Heart right ventricle (tissue), 16 donors: ENCODE data around the gene SNIP1. TPM values are rescaled to one million over a fixed set of nuclear protein-coding genes. Genes with fewer than 3 reads are reported as not detected.

ENCODE experiments used
- ATAC-seq, 8 donors: fragments of 200-7000 bp; cut with Tn5 transposase; one replicate each; pipeline ENCODE4 v1.9.1; 2020; ENCODE audit warnings: mild to moderate bottlenecking in 8 of 8, moderate library complexity in 8 of 8, moderate number of reproducible peaks in 1 of 8
- DNase-seq, 2 donors: peaks; one replicate each; pipeline ENCODE4 v3.0.0-alpha.2; 2020
- H3K27ac ChIP-seq, 10 donors: fragments of 200-600 bp; sonication (generic) in 2 of 10; one replicate each; pipeline versions ENCODE4 v1.5.0 to v1.8.0; 2020 to 2022; ENCODE audit warnings: mild to moderate bottlenecking in 3 of 10
- H3K27me3 ChIP-seq, 7 donors: fragments of 200-600 bp; one replicate each; pipeline ENCODE4 v1.8.0; 2021 to 2022; ENCODE audit warnings: mild to moderate bottlenecking in 2 of 7
- H3K36me3 ChIP-seq, 9 donors: fragments of 200-600 bp; sonication (generic) in 1 of 9; one replicate each; pipeline versions ENCODE4 v1.5.0 to v1.8.0; 2020 to 2022; ENCODE audit warnings: mild to moderate bottlenecking in 2 of 9
- H3K4me1 ChIP-seq, 9 donors: fragments of 200-600 bp; sonication (generic) in 1 of 9; one replicate each; pipeline versions ENCODE4 v1.5.0 to v1.8.0; 2020 to 2022; ENCODE audit warnings: mild to moderate bottlenecking in 4 of 9
- H3K4me3 ChIP-seq, 10 donors: fragments of 200-600 bp; sonication (generic) in 2 of 10; one replicate each; pipeline versions ENCODE4 v1.5.0 to v1.8.0; 2020 to 2022; ENCODE audit warnings: mild to moderate bottlenecking in 7 of 10, moderate library complexity in 2 of 10
- H3K9me3 ChIP-seq, 11 donors: fragments of 200-600 bp in 10 of 11; sonication (generic) in 2 of 11; one replicate each; pipeline versions ENCODE4 v1.5.0 to v1.8.0; 2013 to 2022; ENCODE audit warnings: mild to moderate bottlenecking in 2 of 11, control low read depth in 1 of 11, moderate library complexity in 1 of 11
- WGBS, 2 donors: extraction: QIAGEN DNeasy Blood & Tissue Kit; methylation state at CpG; one replicate each; pipeline ENCODE4 v1.1.7; 2013; ENCODE audit warnings: inconsistent platforms in 1 of 2; 5-methylcytosine and 5-hydroxymethylcytosine counted together
- intact Hi-C, 10 donors: fragments of 100-400 bp; cut with DNase I; formaldehyde crosslinking; loops; one replicate each; pipeline versions ENCODE4 v1.11.1 to v1.14.2; 2022
- polyA plus RNA-seq, 2 donors: library from polyadenylated mRNA; stranded (reverse); fragments of 200-250 nt; gene quantifications; one replicate each; pipeline ENCODE4 v1.2.3, GENCODE V29; 2013
- total RNA-seq, 10 donors: library from RNA; stranded (reverse); fragmentation: NEBNext Ultra II Directional in 3 of 10; extraction: Animal tissue kit (Norgen Biotek cat#: 25700) in 3 of 10; gene quantifications; one replicate each; pipeline versions ENCODE4 v1.2.1 to v1.2.4, GENCODE V29; 2021 to 2023
- TF ChIP-seq, protein P1 (sequence below), 9 donors: fragments of 200-600 bp; sonication (generic) in 2 of 9; IDR thresholded peaks; one replicate each; pipeline versions ENCODE4 v1.5.0 to v1.8.0; 2021 to 2022; ENCODE audit warnings: antibody characterized with exemption in 9 of 9, mild to moderate bottlenecking in 5 of 9, moderate library complexity in 1 of 9
- donor health status: Arrhythmogenic right ventricular cardiomyopathy.
- donor health status: ischemic (EF 13 %, LVEDD 7.1; RV severe dilation, severe dysfunction).
- donor health status: healthy with polysubstance abuse.
- donor health status: DM: no; HTN: yes; CAD: no.
- donor health status: DM: no; HTN: no; CAD: no.
- donor health status: ischemic (EF 25% LVEDD 6.9; RV normal size, moderate dysfunction).
- donor health status: ischemic (EF 25% LVEDD 5.7; RV mildly dilated, moderate dysfunction).
- donor health status: healthy.
- donor health status: DM: yes; HTN: yes; CAD: no.
- donor health status: Ischemic cardiomyopathy.
- donor health status: ischemic (EF 35%, LVEDD 5.7; RV mildly dilated, moderate dysfunction).
- donor health status: nonischemic (EF 11% LVEDD 7.7; RV severe dilation, severe dysfunction).
- donor health status: DM: yes; HTN: yes; CAD: no.
- donor health status: PGD.
- donor health status: ischemic (EF 29% LVEDD 5.4; RV normal size, mild dysfunction).
- donor health status: nonischemic (EF 23%, LVEDD 6.1; RV moderate dilation, normal function).

The SNIP1 gene
- total and polyA plus RNA-seq, 12 donors: 3.2 to 12.1 (median 8.9) TPM

DNA sequence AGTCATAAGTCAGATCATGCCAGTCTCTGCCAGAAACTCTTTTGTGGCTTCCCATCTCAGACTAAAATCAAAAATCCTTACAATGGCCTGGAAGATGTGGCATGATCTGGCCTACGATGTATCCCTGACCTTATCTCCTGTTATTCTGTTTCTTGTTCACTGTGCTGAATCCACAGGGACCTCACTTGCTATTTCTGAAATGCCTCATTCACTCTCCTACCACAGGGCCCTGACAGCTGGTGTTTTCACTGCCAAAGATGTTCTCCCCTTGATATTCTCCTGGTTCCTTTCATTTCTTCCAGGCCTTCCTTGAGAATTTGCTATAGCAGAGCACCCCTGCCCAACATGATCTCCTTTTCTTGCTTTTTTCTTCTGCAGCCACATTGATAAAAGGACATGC is 4.3 kb upstream of the SNIP1 start:
- intact Hi-C loops: no loop called here
- TF ChIP-seq, protein P1, sequence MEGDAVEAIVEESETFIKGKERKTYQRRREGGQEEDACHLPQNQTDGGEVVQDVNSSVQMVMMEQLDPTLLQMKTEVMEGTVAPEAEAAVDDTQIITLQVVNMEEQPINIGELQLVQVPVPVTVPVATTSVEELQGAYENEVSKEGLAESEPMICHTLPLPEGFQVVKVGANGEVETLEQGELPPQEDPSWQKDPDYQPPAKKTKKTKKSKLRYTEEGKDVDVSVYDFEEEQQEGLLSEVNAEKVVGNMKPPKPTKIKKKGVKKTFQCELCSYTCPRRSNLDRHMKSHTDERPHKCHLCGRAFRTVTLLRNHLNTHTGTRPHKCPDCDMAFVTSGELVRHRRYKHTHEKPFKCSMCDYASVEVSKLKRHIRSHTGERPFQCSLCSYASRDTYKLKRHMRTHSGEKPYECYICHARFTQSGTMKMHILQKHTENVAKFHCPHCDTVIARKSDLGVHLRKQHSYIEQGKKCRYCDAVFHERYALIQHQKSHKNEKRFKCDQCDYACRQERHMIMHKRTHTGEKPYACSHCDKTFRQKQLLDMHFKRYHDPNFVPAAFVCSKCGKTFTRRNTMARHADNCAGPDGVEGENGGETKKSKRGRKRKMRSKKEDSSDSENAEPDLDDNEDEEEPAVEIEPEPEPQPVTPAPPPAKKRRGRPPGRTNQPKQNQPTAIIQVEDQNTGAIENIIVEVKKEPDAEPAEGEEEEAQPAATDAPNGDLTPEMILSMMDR (IDR thresholded peaks at IDR 0.05): no peak
- Histone ChIP-seq H3K9me3 (no peaks in the 10 kb centered on the region), H3K27ac (no peak overlapping the region), H3K4me1 (peaks cover 3 to 21% (median 11%) of the 10 kb centered on the region in 9 donors), H3K36me3 (peaks cover 0 to 17% (median 0%) of the 10 kb centered on the region in 9 donors), H3K4me3 (no peak overlapping the region), H3K27me3 (no peaks in the 10 kb centered on the region)
- WGBS, 2 donors: 34 to 51% methylated on average over 1 of the region's 1 CpG
- no peak for ATAC-seq
- DNase-seq: no peak

DNA sequence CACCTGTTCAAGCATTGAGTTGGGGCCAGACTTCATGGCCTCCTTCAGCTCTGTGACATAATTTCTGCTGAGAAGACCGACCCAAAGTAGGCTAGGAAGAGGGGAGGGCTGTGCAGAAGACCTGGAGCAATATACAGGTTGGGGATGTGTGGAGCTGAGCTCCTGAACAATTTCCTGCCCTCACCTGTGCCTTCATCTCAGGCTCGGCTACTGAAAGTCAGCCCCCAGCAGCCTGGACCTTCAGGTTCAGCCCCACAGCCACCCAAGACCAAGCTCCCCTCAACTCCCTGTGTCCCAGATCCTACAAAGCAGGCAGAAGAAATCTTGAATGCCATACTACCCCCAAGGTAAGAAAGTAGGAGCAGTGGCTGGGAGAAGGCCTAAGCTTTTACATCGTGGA is 3.3 kb upstream of the SNIP1 start:
- WGBS, 2 donors: 79 to 89% methylated on average over 3 of the region's 3 CpGs
- ATAC-seq (no peak), DNase-seq (no peak)
- Histone ChIP-seq H3K4me3 (peak overlapping the region in 5 of 10 donors; percentile 34 to 49 (median 44)), H3K36me3 (peaks cover 0 to 10% (median 0%) of the 10 kb centered on the region in 9 donors), H3K9me3 (no peaks in the 10 kb centered on the region), H3K27me3 (no peaks in the 10 kb centered on the region), H3K4me1 (peaks cover 11 to 31% (median 21%) of the 10 kb centered on the region in 9 donors), H3K27ac (peak overlapping the region in 3 of 10 donors; percentile 30 to 67 (median 42))
- intact Hi-C loops: no loop called here
- TF ChIP-seq, protein P1 (IDR thresholded peaks at IDR 0.05): no peak

DNA sequence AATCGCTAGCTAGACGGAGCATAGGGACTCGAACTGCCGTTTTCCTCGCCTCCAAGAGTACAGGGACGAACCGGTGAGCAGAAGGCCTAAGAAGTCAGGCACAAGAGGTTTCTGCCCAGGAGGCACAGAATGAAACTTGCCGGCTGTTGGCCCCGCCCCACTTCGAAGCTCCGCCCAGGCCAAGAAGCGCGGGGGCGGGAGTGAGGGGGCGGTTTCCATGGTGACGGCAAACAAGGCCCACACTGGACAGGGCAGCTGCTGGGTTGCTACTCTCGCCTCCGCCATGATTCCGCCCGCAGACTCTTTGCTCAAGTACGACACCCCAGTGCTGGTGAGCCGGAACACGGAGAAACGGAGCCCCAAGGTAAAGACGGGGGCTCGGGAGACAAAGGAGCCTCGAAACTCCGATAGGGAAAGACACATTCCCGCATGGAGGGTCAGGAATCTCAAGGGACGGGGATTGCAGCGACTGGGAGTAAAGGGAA is 2.7 kb upstream of the SNIP1 start, which contains the start of gene DNALI1:
DNALI1 (plus strand) TSS at position 229 of the 485 bp plus-strand sequence; CDS start at position 284, 55 bp downstream.
- peak within 1 kb of the TSS in 9 of 10 donors; percentile 14 to 49 (median 34) for H3K4me3 ChIP-seq
- no peaks in the 10 kb centered on the region for H3K9me3 ChIP-seq
- peak; percentile 81 to 87 for DNase-seq
- peaks cover 11 to 37% (median 25%) of the 10 kb centered on the region in 9 donors for H3K4me1 ChIP-seq
- H3K36me3 ChIP-seq: peaks cover 0 to 11% (median 0%) of the 10 kb centered on the region in 9 donors
- no peaks in the 10 kb centered on the region for H3K27me3 ChIP-seq
- intact Hi-C loops: no loop called here
- ATAC-seq: peak; percentile 73 to 92 (median 88)
- H3K27ac ChIP-seq: peak within 1 kb of the TSS in 7 of 10 donors; percentile 13 to 67 (median 42)
- 3 to 7% methylated on average over 31 of the region's 31 CpGs for WGBS, 2 donors
- TF ChIP-seq, protein P1 (IDR thresholded peaks at IDR 0.05): no peak

DNA sequence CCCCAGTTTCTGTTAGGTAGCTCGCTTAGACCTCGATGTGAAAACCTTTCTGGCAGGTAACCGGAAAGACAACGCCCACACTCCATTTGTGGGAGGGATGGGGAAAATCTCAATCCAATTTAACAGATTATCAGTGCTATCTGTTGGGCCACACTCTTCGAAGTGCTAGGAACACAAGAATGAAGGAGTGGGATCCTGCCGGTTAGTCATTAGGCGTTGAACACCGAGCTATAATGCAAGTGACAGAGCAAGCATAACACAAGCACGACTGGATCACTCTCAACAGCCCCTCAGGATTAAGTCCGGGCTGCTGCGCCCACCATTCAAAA is 531 bp downstream of the SNIP1 start:
- WGBS, 2 donors: 3% methylated on average over 11 of the region's 11 CpGs
- H3K36me3 ChIP-seq: peaks cover 0 to 38% (median 4%) of the 10 kb centered on the region in 9 donors
- TF ChIP-seq, protein P1 (IDR thresholded peaks at IDR 0.05): no peak
- H3K27me3 ChIP-seq: no peaks in the 10 kb centered on the region
- peak overlapping the region; percentile 75 to 100 (median 93) for H3K4me3 ChIP-seq
- H3K9me3 ChIP-seq: no peaks in the 10 kb centered on the region
- intact Hi-C loops: loop anchor here in 2 of 10 donors (2.0 to 5.0 kb wide), 2 partner anchors 37 to 44 kb away; partner anchors contain the start of gene GNL2 (in 1 of the 2)
- H3K4me1 ChIP-seq: peaks cover 11 to 55% (median 37%) of the 10 kb centered on the region in 9 donors
- H3K27ac ChIP-seq: peak overlapping the region; percentile 46 to 95 (median 85)
- no peak for ATAC-seq
- DNase-seq: no peak
